Caco-2 (cell line): ENCODE results near the gene TSPAN1. TPM values are rescaled to one million over a fixed set of nuclear protein-coding genes. Genes with fewer than 3 reads are reported as not detected.

Experiments
- BruUV-seq: library from RNA; stranded (reverse); fragments of 400-500 nt; replicated peaks from 2 replicates; lab custom pipeline; 2021; lab: Mats Ljungman, UMichigan
- CTCF ChIA-PET: fragments of 300-600 bp; sonication (Branson Sonifier 250); formaldehyde crosslinking; loops from one replicate; lab custom pipeline; 2022; ENCODE audit warnings: antibody characterized with exemption; lab: Charles Lee
- POLR2A ChIA-PET: fragments of 300-600 bp; sonication (Branson Sonifier 250); formaldehyde crosslinking; loops from one replicate; lab custom pipeline; 2022; ENCODE audit warnings: antibody characterized with exemption; lab: Charles Lee
- DNase-seq, 2 experiments: peaks; one replicate each; pipeline versions ENCODE4 v3.0.0 to v3.0.0-alpha.2; 2020 to 2022
- H3K27me3 ChIP-seq: replicated peaks from 2 replicates; pipeline ENCODE4 v1.6.0; 2011; ENCODE audit warnings: low read length; ENCODE audit not compliant: control insufficient read depth, insufficient read depth
- H3K36me3 ChIP-seq: 2 replicates; pipeline ENCODE4 v1.5.1; 2011; ENCODE audit warnings: low read length; ENCODE audit not compliant: control insufficient read depth, insufficient read depth
- H3K4me1 ChIP-seq: fragments of 250-450 bp; sonication (Bioruptor Pico); 2 replicates; pipeline ENCODE4 v1.5.1; 2020; ENCODE audit warnings: mild to moderate bottlenecking
- H3K4me3 ChIP-seq: 2 replicates; pipeline ENCODE4 v1.5.1; 2011; ENCODE audit warnings: low read depth, mild to moderate bottlenecking, control low read depth, low read length
- H3K9me3 ChIP-seq: fragments of 250-450 bp; sonication (Bioruptor Pico); 2 replicates; pipeline ENCODE4 v1.5.1; 2020; ENCODE audit warnings: mild to moderate bottlenecking, moderate library complexity
- H3K27ac Mint-ChIP-seq: one replicate; pipeline ENCODE4 v1.8.0; 2022; ENCODE audit warnings: mixed read lengths; ENCODE audit not compliant: unreplicated experiment
- H3K27me3 Mint-ChIP-seq: one replicate; pipeline ENCODE4 v1.8.0; 2022; ENCODE audit warnings: mixed read lengths; ENCODE audit not compliant: insufficient read depth, unreplicated experiment
- H3K36me3 Mint-ChIP-seq: one replicate; pipeline ENCODE4 v1.8.0; 2022; ENCODE audit warnings: mild to moderate bottlenecking, mixed read lengths; ENCODE audit not compliant: insufficient read depth, unreplicated experiment
- H3K4me1 Mint-ChIP-seq: one replicate; pipeline ENCODE4 v1.8.0; 2022; ENCODE audit warnings: low read depth, mixed read lengths; ENCODE audit not compliant: unreplicated experiment
- H3K4me3 Mint-ChIP-seq: one replicate; pipeline ENCODE4 v1.8.0; 2022; ENCODE audit warnings: mild to moderate bottlenecking, moderate library complexity, mixed read lengths; ENCODE audit not compliant: unreplicated experiment
- H3K9me3 Mint-ChIP-seq: one replicate; pipeline ENCODE4 v1.8.0; 2022; ENCODE audit warnings: mixed read lengths; ENCODE audit not compliant: unreplicated experiment
- intact Hi-C: fragments of 100-400 bp; cut with micrococcal nuclease; formaldehyde crosslinking; loops from one replicate; pipeline ENCODE4 v1.10.0; 2022; ENCODE audit not compliant: unreplicated experiment
- total RNA-seq: library from RNA; stranded (reverse); gene quantifications from 2 replicates; pipeline ENCODE4 v1.2.3, GENCODE V29; 2022
- TF ChIP-seq, protein P1 (sequence below), 2 experiments: fragments of 200-600 bp in 1 of 2; IDR thresholded peaks; 1 replicate in 1 of 2; 2 replicates in 1 of 2; pipeline versions ENCODE4 v1.5.1 to v1.8.0; 2011 to 2022; ENCODE audit warnings: antibody characterized with exemption in 1 of 2, control low read depth in 1 of 2, inconsistent platforms in 1 of 2, low read depth in 1 of 2, low read length in 1 of 2, mild to moderate bottlenecking in 1 of 2, moderate library complexity in 1 of 2; ENCODE audit not compliant: insufficient read depth in 1 of 2, severe bottlenecking in 1 of 2, unreplicated experiment in 1 of 2

TSPAN1 gene
- total RNA-seq, 1 experiment from 2014 or later: 0.34 TPM

DNA sequence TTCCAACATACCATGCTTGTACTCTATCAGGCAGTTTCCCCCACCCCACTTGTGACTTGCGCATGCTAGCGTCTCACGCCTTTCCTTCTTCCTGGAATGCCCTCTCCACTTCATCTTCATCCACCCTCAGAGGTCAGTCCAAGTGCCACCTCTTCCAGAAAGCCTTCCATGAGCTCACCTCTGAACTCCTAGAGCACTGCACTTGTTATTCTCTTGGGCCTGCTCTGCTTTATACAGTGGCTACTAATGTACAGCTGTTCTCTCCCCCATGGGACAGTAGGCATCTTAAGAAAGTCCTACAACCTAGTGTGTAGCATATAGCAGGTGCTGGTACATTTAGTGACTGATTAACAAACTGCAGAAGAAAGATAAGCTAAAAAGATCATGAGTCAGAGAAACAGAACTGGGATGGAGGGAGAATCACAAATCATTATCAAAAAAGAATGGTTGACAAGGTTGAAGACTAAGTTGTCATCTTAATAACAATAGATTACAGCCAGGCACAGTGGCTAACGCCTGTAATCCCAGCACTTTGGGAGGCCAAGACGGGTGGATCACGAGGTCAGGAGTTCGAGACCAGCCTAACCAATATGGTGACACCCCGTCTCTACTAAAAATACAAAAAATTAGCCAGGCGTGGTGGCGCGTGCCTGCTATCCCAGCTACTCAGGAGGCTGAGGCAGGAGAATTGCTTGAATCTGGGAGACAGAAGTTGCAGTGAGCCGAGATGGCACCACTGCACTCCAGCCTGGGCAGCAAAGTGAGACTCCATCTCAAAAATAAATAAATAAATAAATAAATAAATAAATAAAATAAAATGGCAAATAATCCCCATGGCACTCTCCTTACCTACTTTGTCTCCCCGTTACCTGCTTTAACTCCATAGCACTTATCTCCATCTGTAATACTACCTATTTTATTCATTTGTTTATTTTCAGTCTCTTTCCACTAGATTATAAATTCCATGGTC is 16.3 kb upstream of the TSPAN1 start:
- DNase-seq: no peak
- Mint-ChIP-seq H3K27me3 (no peaks in the 10 kb centered on the region), H3K27ac (no peak overlapping the region), H3K4me3 (no peak overlapping the region), H3K4me1 (no peaks in the 10 kb centered on the region), H3K9me3 (no peaks in the 10 kb centered on the region), H3K36me3 (no peaks in the 10 kb centered on the region)
- TF ChIP-seq, protein P1, sequence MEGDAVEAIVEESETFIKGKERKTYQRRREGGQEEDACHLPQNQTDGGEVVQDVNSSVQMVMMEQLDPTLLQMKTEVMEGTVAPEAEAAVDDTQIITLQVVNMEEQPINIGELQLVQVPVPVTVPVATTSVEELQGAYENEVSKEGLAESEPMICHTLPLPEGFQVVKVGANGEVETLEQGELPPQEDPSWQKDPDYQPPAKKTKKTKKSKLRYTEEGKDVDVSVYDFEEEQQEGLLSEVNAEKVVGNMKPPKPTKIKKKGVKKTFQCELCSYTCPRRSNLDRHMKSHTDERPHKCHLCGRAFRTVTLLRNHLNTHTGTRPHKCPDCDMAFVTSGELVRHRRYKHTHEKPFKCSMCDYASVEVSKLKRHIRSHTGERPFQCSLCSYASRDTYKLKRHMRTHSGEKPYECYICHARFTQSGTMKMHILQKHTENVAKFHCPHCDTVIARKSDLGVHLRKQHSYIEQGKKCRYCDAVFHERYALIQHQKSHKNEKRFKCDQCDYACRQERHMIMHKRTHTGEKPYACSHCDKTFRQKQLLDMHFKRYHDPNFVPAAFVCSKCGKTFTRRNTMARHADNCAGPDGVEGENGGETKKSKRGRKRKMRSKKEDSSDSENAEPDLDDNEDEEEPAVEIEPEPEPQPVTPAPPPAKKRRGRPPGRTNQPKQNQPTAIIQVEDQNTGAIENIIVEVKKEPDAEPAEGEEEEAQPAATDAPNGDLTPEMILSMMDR (IDR thresholded peaks at IDR 0.05; ENCODE audit: insufficient read depth in 1 of 2, low read depth in 1 of 2, low read length in 1 of 2, severe bottlenecking in 1 of 2, unreplicated experiment in 1 of 2): no peak
- H3K27me3 ChIP-seq: no peaks in the 10 kb centered on the region
- no TSS peak for BruUV-seq
- H3K9me3 ChIP-seq: no peaks in the 10 kb centered on the region
- H3K4me3 ChIP-seq: no peak overlapping the region
- no peaks in the 10 kb centered on the region for H3K36me3 ChIP-seq
- ChIA-PET POLR2A (no interaction called here), CTCF (no interaction called here)
- intact Hi-C loops: no loop called here
- no peaks in the 10 kb centered on the region for H3K4me1 ChIP-seq

DNA sequence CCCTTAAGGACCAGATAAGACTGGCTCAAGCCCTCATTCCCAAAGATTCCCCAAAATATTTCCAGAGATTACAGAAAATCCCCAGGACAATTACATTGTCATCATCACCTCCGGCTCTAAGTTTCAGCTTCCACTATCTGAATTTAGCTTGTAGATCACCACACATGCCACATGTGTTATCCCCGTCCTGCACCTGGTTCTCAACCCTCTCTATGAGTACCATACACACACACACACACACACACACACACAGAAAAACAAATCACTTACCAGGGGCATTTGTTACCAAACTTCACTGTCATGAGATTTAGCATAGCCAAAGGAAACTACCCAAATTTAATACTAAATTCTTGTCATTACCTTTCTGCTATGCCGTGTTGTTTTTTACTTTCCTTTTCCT is 15.4 kb upstream of the TSPAN1 start:
- Mint-ChIP-seq H3K9me3 (no peaks in the 10 kb centered on the region), H3K27me3 (peaks cover 5% of the 10 kb centered on the region), H3K27ac (no peak overlapping the region), H3K4me3 (no peak overlapping the region), H3K4me1 (no peaks in the 10 kb centered on the region), H3K36me3 (no peaks in the 10 kb centered on the region)
- no TSS peak for BruUV-seq
- Histone ChIP-seq H3K4me1 (no peaks in the 10 kb centered on the region), H3K4me3 (no peak overlapping the region), H3K36me3 (no peaks in the 10 kb centered on the region), H3K9me3 (no peaks in the 10 kb centered on the region), H3K27me3 (no peaks in the 10 kb centered on the region)
- TF ChIP-seq, protein P1 (IDR thresholded peaks at IDR 0.05; ENCODE audit: insufficient read depth in 1 of 2, low read depth in 1 of 2, low read length in 1 of 2, severe bottlenecking in 1 of 2, unreplicated experiment in 1 of 2): no peak
- intact Hi-C loops: no loop called here
- DNase-seq: no peak
- ChIA-PET CTCF (no interaction called here), POLR2A (no interaction called here)

DNA sequence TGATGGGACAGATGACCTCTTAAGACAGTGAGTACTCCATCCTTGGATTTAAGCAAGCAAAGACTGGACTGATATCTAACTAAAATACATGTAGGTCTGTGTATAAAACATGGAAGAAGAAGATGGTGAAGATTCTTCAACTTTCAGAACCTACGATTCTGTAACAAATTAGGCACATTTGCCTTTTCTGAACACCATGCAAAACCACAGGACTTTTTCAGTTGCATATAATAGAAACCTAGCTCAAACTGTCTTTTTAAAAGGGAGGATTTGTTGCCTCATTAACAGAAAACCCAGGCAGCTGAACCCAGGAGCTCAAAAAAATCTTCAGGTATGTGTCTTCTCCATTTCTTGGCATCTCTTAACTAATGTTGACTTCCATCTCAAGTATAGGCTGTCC is 14.7 kb upstream of the TSPAN1 start:
- Histone ChIP-seq H3K4me3 (no peak overlapping the region), H3K4me1 (no peaks in the 10 kb centered on the region), H3K36me3 (no peaks in the 10 kb centered on the region), H3K9me3 (no peaks in the 10 kb centered on the region), H3K27me3 (no peaks in the 10 kb centered on the region)
- H3K27me3 Mint-ChIP-seq: peaks cover 8% of the 10 kb centered on the region
- DNase-seq: no peak
- no peak overlapping the region for H3K4me3 Mint-ChIP-seq
- no peaks in the 10 kb centered on the region for H3K4me1 Mint-ChIP-seq
- H3K36me3 Mint-ChIP-seq: no peaks in the 10 kb centered on the region
- ChIA-PET CTCF (no interaction called here), POLR2A (no interaction called here)
- intact Hi-C loops: no loop called here
- BruUV-seq: no TSS peak
- no peaks in the 10 kb centered on the region for H3K9me3 Mint-ChIP-seq
- TF ChIP-seq, protein P1 (IDR thresholded peaks at IDR 0.05; ENCODE audit: insufficient read depth in 1 of 2, low read depth in 1 of 2, low read length in 1 of 2, severe bottlenecking in 1 of 2, unreplicated experiment in 1 of 2): no peak
- no peak overlapping the region for H3K27ac Mint-ChIP-seq
